ENCODE results near the gene LRRC4C.

GRCh38 chr11:40203606-40204005, 1255.8 kb downstream of the LRRC4C start:
- TF ChIP-seq EZH2 (IDR thresholded peaks at IDR 0.05; ENCODE audit: borderline replicate concordance, insufficient read depth, low read length, poor library complexity, severe bottlenecking) (no peak), TAF1 (IDR thresholded peaks at IDR 0.05; ENCODE audit: low read depth) (no peak), RAD21 (conservative IDR thresholded peaks at IDR 0.05) (no peak), CTCF (IDR thresholded peaks at IDR 0.05; ENCODE audit: poor library complexity, severe bottlenecking) (no peak), EP300 (conservative IDR thresholded peaks at IDR 0.05; ENCODE audit: poor library complexity, severe bottlenecking) (no peak), REST (IDR thresholded peaks at IDR 0.05; ENCODE audit: borderline replicate concordance) (no peak), POLR2AphosphoS5 (IDR thresholded peaks at IDR 0.05) (no peak), MXI1 (conservative IDR thresholded peaks at IDR 0.05; ENCODE audit: poor library complexity, severe bottlenecking) (no peak), SMC3 (conservative IDR thresholded peaks at IDR 0.05; ENCODE audit: poor library complexity) (no peak)

Measured in neural cell (in vitro differentiated cells).